Measurements from ENCODE around the gene KCNAB3. TPM values are rescaled to one million over a fixed set of nuclear protein-coding genes. Genes with fewer than 3 reads are reported as not detected.

KCNAB3 gene
- polyA plus RNA-seq, 1 donor (not counting 4 experiments of a cell fraction or from before 2014, with no cell fraction given), result 2.0 TPM

DNA sequence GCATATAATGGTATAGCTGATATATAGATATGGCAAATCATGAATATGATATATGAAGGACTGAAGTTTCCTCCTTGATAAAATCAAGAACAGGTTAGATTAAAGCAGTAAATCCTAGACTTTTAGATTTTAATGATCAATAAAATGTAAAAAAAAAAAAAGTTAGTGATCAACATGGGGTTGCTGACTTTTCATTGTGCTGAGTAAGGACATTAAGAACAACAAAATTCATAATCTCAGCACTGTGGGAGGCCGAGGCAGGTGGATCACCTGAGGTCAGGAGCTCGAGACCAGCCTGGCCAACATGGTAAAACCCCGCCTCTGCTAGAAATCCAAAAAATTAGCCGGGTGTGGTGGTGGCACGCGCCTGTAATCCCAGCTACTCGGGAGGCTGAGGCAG lies 51.4 kb downstream of the KCNAB3 start:
- Histone ChIP-seq H3K27me3 (ENCODE audit: control insufficient read depth, extremely low read depth, insufficient read depth, low read length) (no peaks in the 10 kb centered on the region), H3K79me2 (ENCODE audit: control insufficient read depth, insufficient read depth, low read length) (no peaks in the 10 kb centered on the region), H3K4me1 (ENCODE audit: control insufficient read depth, extremely low read depth, insufficient read depth, low read length) (peaks cover 14% of the 10 kb centered on the region), H3K36me3 (ENCODE audit: control insufficient read depth in 2 of 2, extremely low read depth in 1 of 2, insufficient read depth in 2 of 2, low read length in 2 of 2) (peaks cover 8 to 12% of the 10 kb centered on the region in 2 experiments), H3K9me1 (ENCODE audit: control insufficient read depth, extremely low read depth, insufficient read depth, low read length) (no peaks in the 10 kb centered on the region), H4K20me1 (ENCODE audit: control insufficient read depth, extremely low read depth, insufficient read depth, low read length) (no peaks in the 10 kb centered on the region), H3K27ac (ENCODE audit: control insufficient read depth, insufficient read depth, low read length) (no peak overlapping the region), H2AFZ (ENCODE audit: control insufficient read depth, low read length) (no peak overlapping the region), H3K4me2 (ENCODE audit: control insufficient read depth, extremely low read depth, insufficient read depth, low read depth, low read length) (no peak overlapping the region), H3K9me3 (ENCODE audit: control insufficient read depth, low read depth, low read length) (no peaks in the 10 kb centered on the region), H3K4me3 (ENCODE audit: control insufficient read depth in 2 of 3, extremely low read depth in 1 of 3, insufficient read depth in 2 of 3, low read depth in 1 of 3, low read length in 3 of 3) (no peak overlapping the region), H3K9ac (ENCODE audit: control insufficient read depth, extremely low read depth, insufficient read depth, low read length) (no peak overlapping the region)
- FAIRE-seq (no peak), DNase-seq (ENCODE audit: low read depth, low spot score) (no peak)
- no peak for TF ChIP-seq EZH2 (IDR thresholded peaks at IDR 0.05; ENCODE audit: low read length)
- TF ChIP-seq, protein P1, sequence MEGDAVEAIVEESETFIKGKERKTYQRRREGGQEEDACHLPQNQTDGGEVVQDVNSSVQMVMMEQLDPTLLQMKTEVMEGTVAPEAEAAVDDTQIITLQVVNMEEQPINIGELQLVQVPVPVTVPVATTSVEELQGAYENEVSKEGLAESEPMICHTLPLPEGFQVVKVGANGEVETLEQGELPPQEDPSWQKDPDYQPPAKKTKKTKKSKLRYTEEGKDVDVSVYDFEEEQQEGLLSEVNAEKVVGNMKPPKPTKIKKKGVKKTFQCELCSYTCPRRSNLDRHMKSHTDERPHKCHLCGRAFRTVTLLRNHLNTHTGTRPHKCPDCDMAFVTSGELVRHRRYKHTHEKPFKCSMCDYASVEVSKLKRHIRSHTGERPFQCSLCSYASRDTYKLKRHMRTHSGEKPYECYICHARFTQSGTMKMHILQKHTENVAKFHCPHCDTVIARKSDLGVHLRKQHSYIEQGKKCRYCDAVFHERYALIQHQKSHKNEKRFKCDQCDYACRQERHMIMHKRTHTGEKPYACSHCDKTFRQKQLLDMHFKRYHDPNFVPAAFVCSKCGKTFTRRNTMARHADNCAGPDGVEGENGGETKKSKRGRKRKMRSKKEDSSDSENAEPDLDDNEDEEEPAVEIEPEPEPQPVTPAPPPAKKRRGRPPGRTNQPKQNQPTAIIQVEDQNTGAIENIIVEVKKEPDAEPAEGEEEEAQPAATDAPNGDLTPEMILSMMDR (optimal IDR thresholded peaks at IDR 0.05 in 1 of 3, IDR thresholded peaks at IDR 0.05 in 1 of 3, conservative IDR thresholded peaks at IDR 0.05 in 1 of 3; ENCODE audit: extremely low read depth in 1 of 3, insufficient read depth in 2 of 3, low read length in 3 of 3), result no peak
- dilution Hi-C loops (cut with MboI; ENCODE audit: extremely low pct_ligation_motif_present, low sequenced_read_pairs), result no loop called here

DNA sequence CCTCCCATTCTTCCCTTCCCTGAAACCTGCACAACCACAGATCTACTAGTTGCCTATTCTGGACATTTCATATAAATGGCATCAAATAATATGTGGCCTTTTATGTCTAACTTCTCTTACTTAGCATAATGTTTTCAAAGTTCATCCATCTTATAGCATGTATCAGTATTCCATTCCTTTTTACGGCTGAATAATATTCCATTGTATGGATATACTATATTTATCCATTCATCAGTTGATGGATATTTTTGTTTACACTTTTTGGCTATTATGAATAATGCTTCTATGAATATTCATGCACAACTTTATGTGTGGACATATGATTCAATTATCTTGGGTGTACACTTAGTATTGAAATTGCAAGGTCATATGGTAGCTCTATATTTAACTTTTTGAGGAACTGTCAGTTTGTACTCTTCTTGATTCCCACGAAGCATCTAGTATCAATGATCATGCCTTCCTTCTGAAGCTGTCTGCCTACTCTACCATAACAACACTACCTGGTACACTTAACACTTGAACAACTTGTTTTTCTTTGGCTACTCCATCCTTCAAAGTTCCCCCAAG lies 53.8 kb downstream of the KCNAB3 start:
- DNase-seq (ENCODE audit: low read depth, low spot score), result no peak
- Histone ChIP-seq H3K4me3 (ENCODE audit: control insufficient read depth in 2 of 3, extremely low read depth in 1 of 3, insufficient read depth in 2 of 3, low read depth in 1 of 3, low read length in 3 of 3) (no peak overlapping the region), H3K9me3 (ENCODE audit: control insufficient read depth, low read depth, low read length) (no peaks in the 10 kb centered on the region), H3K27ac (ENCODE audit: control insufficient read depth, insufficient read depth, low read length) (no peak overlapping the region), H3K79me2 (ENCODE audit: control insufficient read depth, insufficient read depth, low read length) (no peaks in the 10 kb centered on the region), H3K9ac (ENCODE audit: control insufficient read depth, extremely low read depth, insufficient read depth, low read length) (no peak overlapping the region), H3K4me1 (ENCODE audit: control insufficient read depth, extremely low read depth, insufficient read depth, low read length) (no peaks in the 10 kb centered on the region), H4K20me1 (ENCODE audit: control insufficient read depth, extremely low read depth, insufficient read depth, low read length) (no peaks in the 10 kb centered on the region), H3K27me3 (ENCODE audit: control insufficient read depth, extremely low read depth, insufficient read depth, low read length) (no peaks in the 10 kb centered on the region), H2AFZ (ENCODE audit: control insufficient read depth, low read length) (no peak overlapping the region), H3K9me1 (ENCODE audit: control insufficient read depth, extremely low read depth, insufficient read depth, low read length) (no peaks in the 10 kb centered on the region), H3K4me2 (ENCODE audit: control insufficient read depth, extremely low read depth, insufficient read depth, low read depth, low read length) (no peak overlapping the region), H3K36me3 (ENCODE audit: control insufficient read depth in 2 of 2, extremely low read depth in 1 of 2, insufficient read depth in 2 of 2, low read length in 2 of 2) (peaks cover 5 to 7% of the 10 kb centered on the region in 2 experiments)
- no peak for FAIRE-seq
- TF ChIP-seq, protein P1 (optimal IDR thresholded peaks at IDR 0.05 in 1 of 3, IDR thresholded peaks at IDR 0.05 in 1 of 3, conservative IDR thresholded peaks at IDR 0.05 in 1 of 3; ENCODE audit: extremely low read depth in 1 of 3, insufficient read depth in 2 of 3, low read length in 3 of 3), result no peak
- TF ChIP-seq EZH2 (IDR thresholded peaks at IDR 0.05; ENCODE audit: low read length), result no peak
- dilution Hi-C loops (cut with MboI; ENCODE audit: extremely low pct_ligation_motif_present, low sequenced_read_pairs), result no loop called here
